Neutrophil (primary cell): ENCODE measurements around the gene RND1.
"Not testable (repeated sequence)": the region's sequence is repeated elsewhere in the genome, so short reads cannot be mapped to it uniquely, and the experiment has no call there.

Source experiments
- H3K27ac ChIP-seq: fragments of 200-600 bp; sonication (generic); 2 replicates; pipeline ENCODE4 v1.5.1; 2016; ENCODE audit warnings: mild to moderate bottlenecking, moderate library complexity
- H3K27me3 ChIP-seq: fragments of 200-600 bp; sonication (generic); 2 replicates; pipeline ENCODE4 v1.6.0; 2016; ENCODE audit warnings: mild to moderate bottlenecking
- H3K36me3 ChIP-seq: fragments of 200-600 bp; sonication (generic); 2 replicates; pipeline ENCODE4 v1.5.1; 2017
- H3K4me1 ChIP-seq, 2 experiments: fragments of 200-600 bp in 1 of 2; sonication (generic) in 1 of 2; 1 replicate in 1 of 2; 2 replicates in 1 of 2; pipeline versions ENCODE4 v1.5.1 to v1.6.1; 2013 to 2016; ENCODE audit warnings: low read depth in 1 of 2, low read length in 1 of 2, mild to moderate bottlenecking in 1 of 2, moderate library complexity in 1 of 2; ENCODE audit not compliant: control insufficient read depth in 1 of 2, insufficient read depth in 1 of 2
- H3K4me3 ChIP-seq, 2 experiments: fragments of 200-600 bp in 1 of 2; sonication (generic) in 1 of 2; 1 replicate in 1 of 2; 2 replicates in 1 of 2; pipeline ENCODE4 v1.5.1; 2013 to 2016; ENCODE audit warnings: low read depth in 1 of 2, low read length in 1 of 2, mild to moderate bottlenecking in 1 of 2, moderate library complexity in 1 of 2
- H3K9me3 ChIP-seq: fragments of 200-600 bp; sonication (generic); 2 replicates; pipeline ENCODE4 v1.5.1; 2016
- TF ChIP-seq, protein P1 (sequence below): fragments of 200-600 bp; sonication (generic); IDR thresholded peaks from 2 replicates; pipeline ENCODE4 v1.5.1; 2016; ENCODE audit warnings: antibody characterized with exemption

The RND1 gene

GRCh38 chr12:48858043-48858442 is 7.6 kb downstream of the RND1 start:
- Histone ChIP-seq H3K36me3 (no peaks in the 10 kb centered on the region), H3K27me3 (peaks cover 35% of the 10 kb centered on the region), H3K9me3 (no peaks in the 10 kb centered on the region), H3K4me1 (peaks cover 1 to 3% of the 10 kb centered on the region in 2 experiments), H3K27ac (no peak overlapping the region), H3K4me3 (no peak overlapping the region)
- TF ChIP-seq, protein P1, sequence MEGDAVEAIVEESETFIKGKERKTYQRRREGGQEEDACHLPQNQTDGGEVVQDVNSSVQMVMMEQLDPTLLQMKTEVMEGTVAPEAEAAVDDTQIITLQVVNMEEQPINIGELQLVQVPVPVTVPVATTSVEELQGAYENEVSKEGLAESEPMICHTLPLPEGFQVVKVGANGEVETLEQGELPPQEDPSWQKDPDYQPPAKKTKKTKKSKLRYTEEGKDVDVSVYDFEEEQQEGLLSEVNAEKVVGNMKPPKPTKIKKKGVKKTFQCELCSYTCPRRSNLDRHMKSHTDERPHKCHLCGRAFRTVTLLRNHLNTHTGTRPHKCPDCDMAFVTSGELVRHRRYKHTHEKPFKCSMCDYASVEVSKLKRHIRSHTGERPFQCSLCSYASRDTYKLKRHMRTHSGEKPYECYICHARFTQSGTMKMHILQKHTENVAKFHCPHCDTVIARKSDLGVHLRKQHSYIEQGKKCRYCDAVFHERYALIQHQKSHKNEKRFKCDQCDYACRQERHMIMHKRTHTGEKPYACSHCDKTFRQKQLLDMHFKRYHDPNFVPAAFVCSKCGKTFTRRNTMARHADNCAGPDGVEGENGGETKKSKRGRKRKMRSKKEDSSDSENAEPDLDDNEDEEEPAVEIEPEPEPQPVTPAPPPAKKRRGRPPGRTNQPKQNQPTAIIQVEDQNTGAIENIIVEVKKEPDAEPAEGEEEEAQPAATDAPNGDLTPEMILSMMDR, result no peak

DNA sequence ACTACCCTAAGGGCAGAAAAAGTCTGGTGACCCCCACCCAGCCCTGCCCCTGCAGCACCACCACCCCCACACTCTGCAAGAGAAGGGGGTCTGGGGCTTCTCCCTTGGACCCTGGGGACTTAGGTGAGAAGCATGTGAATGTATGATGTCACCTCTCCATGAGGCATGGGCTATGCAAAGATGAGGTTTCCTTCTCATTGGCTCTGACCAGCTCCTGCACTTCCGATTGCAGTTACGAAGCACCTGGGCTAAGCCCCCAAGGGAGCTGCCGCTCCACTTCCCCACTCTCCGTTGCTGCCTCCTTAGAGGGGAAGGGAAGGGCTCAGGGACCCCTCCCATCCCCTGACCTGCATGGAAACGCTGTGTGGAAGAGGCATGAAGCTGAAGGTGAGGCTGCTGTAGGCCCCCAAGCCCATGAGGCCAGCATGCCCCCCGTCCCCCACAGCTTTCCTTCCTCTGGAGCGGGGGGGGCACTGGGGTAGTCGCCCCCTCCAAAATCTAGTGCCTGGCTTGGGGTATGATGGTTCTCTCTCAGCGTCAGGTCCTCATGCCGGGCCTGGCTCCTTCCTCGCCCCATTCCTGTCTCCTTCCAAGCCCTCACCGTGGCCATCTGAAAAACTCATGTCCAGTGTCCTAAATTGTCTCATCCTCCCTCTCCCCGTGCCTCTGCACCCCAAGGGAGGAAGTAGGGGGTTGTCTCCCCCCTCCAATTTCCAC is 8.2 kb downstream of the RND1 start:
- H3K27me3 ChIP-seq, result peaks cover 29% of the 10 kb centered on the region
- no peak overlapping the region for H3K4me3 ChIP-seq
- H3K27ac ChIP-seq, result no peak overlapping the region
- TF ChIP-seq, protein P1, result no peak
- no peaks in the 10 kb centered on the region for H3K9me3 ChIP-seq
- peaks cover 8 to 9% of the 10 kb centered on the region in 2 experiments for H3K4me1 ChIP-seq
- no peaks in the 10 kb centered on the region for H3K36me3 ChIP-seq

- H3K27ac ChIP-seq, result no peak overlapping the region
- H3K36me3 ChIP-seq, result no peaks in the 10 kb centered on the region
- no peak overlapping the region for H3K4me3 ChIP-seq
- peaks cover 12 to 15% of the 10 kb centered on the region in 2 experiments for H3K4me1 ChIP-seq
- H3K9me3 ChIP-seq, result no peaks in the 10 kb centered on the region
- TF ChIP-seq, protein P1, result no peak
- H3K27me3 ChIP-seq, result peaks cover 18% of the 10 kb centered on the region
Measured at GRCh38 chr12:48856379-48856778, 9.3 kb downstream of the RND1 start.

- H3K36me3 ChIP-seq, H3K9me3 ChIP-seq, H3K27ac ChIP-seq, H3K27me3 ChIP-seq, H3K4me3 ChIP-seq: not testable (repeated sequence)
- peaks cover 19 to 28% of the 10 kb centered on the region in 2 experiments for H3K4me1 ChIP-seq
Measured at GRCh38 chr12:48854932-48855331, 10.7 kb downstream of the RND1 start.

GRCh38 chr12:48854488-48854887 is 11.2 kb downstream of the RND1 start:
- no peak overlapping the region for H3K4me3 ChIP-seq
- no peaks in the 10 kb centered on the region for H3K36me3 ChIP-seq
- no peaks in the 10 kb centered on the region for H3K9me3 ChIP-seq
- peaks cover 19 to 28% of the 10 kb centered on the region in 2 experiments for H3K4me1 ChIP-seq
- TF ChIP-seq, protein P1, result no peak
- H3K27ac ChIP-seq, result no peak overlapping the region
- peaks cover 6% of the 10 kb centered on the region for H3K27me3 ChIP-seq

- Histone ChIP-seq H3K27me3 (peaks cover 6% of the 10 kb centered on the region), H3K4me1 (peaks cover 19 to 28% of the 10 kb centered on the region in 2 experiments), H3K4me3 (peak overlapping the region; percentile 81 to 87), H3K36me3 (no peaks in the 10 kb centered on the region), H3K9me3 (no peaks in the 10 kb centered on the region), H3K27ac (peak overlapping the region; percentile 84)
- TF ChIP-seq, protein P1, result peak; percentile 90
Measured at GRCh38 chr12:48852734-48853688, 12.7 kb downstream of the RND1 start.
